MM.1S (cell line): Measurements from ENCODE around the gene AOC3.

Experiments
- CTCF ChIP-seq: fragments of 300-600 bp; sonication (generic); IDR thresholded peaks from 2 replicates; pipeline ENCODE4 v1.5.1; 2016; ENCODE audit warnings: antibody characterized with exemption, low read length, mixed read lengths
- EZH2phosphoT487 ChIP-seq: fragments of 300-600 bp; sonication (generic); IDR thresholded peaks from 2 replicates; pipeline ENCODE4 v1.6.1; 2018; ENCODE audit warnings: antibody characterized with exemption, low read length

- no peak for TF ChIP-seq EZH2phosphoT487
- no peak for TF ChIP-seq CTCF
Observed at GRCh38 chr17:42853597-42853967, 2.6 kb downstream of the AOC3 start.
